Stimulated activated CD4-positive, alpha-beta T cell treated with anti-CD3 and anti-CD28 coated beads, Interleukin-15, amount 100 ng/mL, for 1 hour (primary cell): Measurements from ENCODE around the gene ACACB.
"Not testable (repeated sequence)": the region's sequence is repeated elsewhere in the genome, so short reads cannot be mapped to it uniquely, and the experiment has no call there.

ENCODE experiments used
- DNase-seq, 2 donors: peaks; one replicate each; pipeline ENCODE4 v3.0.0-alpha.2; 2020; ENCODE audit warnings: low read depth in 1 of 2, low spot score in 1 of 2

Gene ACACB

DNA sequence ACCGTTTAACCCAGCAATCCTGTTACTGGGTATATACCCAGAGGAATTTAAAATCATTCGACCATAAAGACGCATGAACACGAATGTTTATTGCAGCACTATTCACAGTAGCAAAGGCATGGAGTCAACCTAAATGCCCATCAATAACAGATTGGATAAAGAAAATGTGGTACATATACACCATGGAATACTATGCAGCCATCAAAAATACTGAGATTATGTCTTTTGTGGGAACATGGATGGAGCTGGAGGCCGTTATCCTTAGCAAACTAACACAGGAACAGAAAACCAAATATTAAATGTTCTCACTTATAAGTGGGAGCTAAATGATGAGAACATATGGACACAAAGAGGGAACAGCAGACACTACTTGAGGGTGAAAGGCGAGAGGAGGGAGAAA lies 56.4 kb downstream of the ACACB start:
- DNase-seq = not testable (repeated sequence)

DNA sequence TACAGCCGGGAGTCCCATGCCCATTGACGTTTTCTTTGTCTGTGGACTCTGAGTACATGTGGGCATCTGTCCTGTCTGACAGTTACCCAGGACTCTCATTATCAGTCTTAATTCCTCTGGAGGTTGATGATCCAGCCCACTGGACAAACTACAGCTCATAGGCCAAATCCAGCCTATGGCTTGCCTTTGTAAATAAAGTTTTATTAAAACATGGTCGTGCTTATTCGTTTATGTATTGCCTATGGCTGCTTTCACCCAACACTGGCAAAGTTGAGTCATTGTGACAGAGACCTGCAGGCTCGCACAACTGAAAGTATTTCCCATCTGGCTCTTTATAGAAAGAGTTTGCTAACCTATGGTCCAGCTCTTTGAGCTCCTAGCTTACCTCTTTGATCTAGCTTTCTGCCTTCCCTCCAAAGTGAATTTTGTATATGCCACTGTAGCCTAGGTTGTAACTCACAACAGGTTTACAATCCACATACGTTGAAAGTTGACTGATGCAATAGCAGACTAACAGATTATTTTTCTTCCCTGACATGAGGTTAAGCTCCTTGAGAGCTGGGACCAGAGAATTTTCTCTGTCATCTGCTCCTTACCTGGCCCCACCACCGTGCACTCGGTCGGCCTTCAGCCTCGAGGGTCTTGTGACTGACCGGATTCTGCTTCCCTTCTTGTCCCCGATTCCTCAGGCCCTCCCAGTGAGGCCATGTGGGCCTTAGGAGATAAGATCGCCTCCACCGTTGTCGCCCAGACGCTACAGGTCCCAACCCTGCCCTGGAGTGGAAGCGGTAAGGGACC lies 57.3 kb downstream of the ACACB start:
- no peak for DNase-seq

DNA sequence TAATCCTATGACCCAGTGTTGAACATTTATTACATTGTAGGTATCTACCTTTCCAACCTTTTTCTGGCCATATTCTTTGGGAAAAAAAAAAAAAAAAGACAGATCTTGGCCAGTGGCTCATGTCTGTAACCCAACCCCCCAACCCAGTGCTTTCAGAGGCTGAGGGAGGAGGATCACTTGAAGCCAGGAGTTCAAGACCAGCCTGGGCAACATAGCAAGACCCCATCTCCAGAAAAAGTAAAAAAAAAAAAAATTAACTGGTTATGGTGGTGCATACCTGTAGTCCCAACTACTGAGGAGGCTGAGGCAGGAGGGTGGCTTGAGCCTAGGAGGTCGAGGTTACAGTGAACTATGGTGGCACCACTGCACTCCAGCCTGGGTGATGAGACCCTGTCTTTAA lies 58.1 kb downstream of the ACACB start:
- no peak for DNase-seq

DNA sequence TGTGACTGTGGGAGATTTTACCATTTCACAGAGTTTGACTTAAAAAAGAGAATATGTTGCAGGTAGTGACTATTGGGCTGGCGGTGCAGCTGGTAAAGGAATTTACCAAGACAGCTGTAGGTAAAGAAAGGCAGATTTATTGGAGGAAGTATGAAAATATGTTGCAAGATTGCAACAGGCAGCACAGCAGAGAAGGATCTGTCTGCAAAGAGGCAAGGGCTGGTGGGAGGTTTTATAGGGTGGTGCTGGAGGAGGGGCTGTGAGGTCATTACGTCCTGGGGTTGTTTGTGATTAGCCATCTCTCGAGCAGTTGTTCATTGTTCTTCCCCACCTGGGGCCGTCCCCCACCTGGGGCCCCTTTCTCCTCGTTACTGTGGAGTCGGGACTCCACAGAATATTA lies 62.1 kb downstream of the ACACB start:
- no peak for DNase-seq

DNA sequence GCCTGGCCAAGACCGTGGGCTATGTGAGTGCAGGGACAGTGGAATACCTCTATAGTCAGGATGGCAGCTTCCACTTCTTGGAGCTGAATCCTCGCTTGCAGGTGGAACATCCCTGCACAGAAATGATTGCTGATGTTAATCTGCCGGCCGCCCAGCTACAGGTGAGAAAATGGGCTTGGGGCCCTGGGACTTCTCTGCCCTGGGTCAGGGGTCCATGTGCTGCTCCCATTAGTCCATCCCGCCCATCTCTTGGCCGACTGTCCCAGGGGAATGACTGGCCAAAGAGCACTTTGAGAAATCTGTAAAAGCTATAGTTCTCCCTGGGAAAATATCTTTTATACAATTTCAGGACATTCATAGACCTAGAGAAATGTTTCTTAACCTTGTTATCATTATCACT lies 63.5 kb downstream of the ACACB start:
- DNase-seq = no peak

DNA sequence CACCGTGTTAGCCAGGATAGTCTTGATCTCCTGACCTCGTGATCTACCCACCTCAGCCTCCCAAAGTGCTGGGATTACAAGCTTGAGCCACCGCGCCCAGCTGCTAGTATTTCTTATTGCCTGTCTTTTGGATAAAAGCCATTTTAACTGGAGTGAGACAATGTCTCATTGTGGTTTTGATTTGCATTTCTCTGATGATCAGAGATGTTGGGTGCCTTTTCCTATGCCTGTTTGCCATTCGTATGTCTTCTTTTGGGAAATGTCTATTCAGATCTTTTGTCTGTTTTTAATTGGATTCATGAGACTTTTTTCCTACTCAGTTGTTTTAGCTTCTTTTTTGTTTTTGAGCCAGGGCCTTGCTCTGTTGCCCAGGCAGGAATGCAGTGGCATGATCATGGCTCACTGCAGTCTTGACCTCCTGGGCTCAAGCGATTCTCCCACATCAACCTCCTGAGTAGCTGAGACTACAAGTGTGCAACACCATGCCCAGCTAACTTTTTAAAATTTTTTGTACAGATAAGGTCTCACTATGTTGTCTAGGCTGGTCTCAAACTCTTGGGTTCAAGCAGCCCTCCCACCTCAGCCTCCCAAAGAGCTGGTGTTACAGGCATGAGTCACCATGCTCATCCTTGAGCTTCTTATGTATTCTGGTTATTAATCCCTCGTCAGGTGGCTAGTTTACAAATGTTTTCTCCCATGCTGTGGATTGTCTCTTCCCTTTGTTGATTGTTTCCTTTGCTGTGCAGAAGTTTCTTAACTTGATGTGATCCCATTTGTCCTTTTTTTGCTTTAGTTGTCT lies 65.9 kb downstream of the ACACB start:
- no peak for DNase-seq

DNA sequence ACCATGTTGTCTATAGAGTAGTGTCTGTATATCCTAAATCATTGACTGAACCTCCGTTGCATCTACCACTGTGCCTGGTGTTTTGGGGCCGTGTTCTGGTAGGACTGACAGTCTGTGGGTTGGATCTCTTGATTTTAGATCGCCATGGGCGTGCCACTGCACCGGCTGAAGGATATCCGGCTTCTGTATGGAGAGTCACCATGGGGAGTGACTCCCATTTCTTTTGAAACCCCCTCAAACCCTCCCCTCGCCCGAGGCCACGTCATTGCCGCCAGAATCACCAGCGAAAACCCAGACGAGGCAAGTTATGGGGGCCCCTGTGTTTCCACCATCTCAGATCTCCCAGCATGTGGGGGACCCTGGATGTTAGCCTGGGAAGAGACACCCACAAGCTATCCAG lies 69.1 kb downstream of the ACACB start:
- no peak for DNase-seq

DNA sequence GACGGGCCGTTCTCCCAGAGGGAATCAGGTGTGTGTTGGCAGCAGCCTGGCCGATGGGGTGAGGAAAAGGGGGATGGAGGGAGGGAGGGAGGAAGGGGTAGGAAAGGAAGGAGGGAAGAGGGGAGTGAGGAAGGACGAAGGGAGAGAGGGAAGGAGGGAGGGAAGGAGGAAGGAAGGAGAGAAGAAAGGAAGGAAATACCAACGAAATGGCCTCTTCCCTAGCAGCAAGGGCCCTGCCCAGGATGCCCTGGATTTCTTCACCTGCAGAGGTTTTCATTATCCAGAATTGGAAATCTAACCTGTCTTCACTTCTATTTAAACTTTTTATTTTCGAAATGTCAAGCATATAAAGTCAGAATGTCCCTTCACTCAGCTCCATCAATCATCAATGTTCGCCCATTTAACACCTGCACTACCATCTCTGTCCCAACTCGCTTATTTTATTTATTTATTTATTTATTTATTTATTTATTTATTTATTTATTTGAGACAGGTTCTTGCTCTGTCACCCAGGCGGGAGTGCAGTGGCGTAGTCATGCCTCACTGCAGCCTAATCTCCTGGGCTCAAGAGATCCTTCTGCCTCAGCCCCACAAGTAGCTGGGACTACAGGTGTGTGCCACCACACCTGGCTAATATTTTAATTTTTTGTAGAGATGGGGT lies 70.7 kb downstream of the ACACB start:
- no peak for DNase-seq

DNA sequence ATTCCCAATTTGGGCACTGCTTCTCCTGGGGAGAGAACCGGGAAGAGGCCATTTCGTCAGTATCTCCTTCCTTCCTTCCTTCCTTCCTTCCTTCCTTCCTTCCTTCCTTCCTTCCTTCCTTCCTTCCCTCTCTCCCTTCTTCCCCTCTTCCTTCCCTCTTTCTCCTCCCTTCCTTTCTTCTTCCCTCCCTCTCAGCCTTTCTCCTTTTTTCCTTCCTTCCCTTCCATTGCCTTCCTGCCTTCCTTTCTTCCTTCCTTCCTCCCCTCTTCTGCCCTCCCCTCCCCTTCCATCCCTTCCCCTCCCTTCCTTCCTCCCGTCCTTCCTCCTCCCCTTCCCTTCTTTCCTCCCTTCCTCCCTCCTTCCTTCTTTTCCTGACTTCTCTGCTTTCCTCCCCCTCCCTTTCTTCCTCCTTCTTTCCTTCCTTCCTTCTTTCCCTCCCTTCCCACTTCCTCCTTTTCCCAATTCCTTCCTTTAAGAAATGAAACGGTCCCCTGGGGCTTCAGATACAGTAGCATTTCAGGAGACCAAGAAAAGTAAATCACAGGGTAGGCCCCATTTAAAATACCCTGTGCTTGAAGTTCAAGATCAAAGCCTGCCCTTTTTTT lies 71.8 kb downstream of the ACACB start:
- no peak for DNase-seq

DNA sequence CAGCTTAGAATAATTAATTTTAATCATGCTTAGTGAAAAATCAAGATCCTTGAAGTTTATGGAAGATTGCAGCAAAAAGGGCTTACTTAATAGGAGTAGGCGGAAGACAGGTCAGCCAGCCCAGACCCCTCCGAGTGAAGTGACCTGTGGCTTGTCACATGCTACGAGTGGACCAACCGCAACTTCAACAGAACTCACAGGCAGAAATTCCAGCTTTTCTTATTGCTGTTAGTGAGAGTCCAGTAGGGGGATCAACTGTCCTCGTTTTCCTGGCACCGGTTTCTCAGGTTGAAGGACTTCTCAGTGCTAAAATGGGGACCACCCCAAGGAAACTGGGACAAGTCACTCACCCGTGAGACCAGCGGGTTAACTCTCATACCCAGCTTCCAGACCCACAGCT lies 72.9 kb downstream of the ACACB start:
- DNase-seq = no peak

DNA sequence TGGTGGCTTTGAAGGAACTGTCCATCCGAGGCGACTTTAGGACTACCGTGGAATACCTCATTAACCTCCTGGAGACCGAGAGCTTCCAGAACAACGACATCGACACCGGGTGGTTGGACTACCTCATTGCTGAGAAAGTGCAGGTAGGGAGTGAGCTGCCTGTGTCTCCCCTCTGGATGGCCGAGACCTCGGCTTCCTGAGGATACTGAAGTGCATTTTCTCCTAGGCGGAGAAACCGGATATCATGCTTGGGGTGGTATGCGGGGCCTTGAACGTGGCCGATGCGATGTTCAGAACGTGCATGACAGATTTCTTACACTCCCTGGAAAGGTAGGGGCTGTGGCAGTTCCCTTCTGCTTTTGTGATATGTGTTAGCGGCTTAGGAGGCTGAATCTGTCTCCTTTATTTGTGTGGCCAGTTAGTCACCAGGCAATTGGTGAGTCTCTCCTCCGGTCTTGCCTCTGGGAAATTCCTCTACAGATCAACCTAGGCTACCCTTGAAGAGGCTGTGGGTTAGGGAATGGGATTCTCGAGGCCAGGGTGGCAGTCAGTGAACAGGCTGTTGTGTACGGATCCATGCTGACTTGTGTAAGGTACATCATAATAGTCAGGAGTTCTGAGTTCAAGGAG lies 75.3 kb downstream of the ACACB start:
- no peak for DNase-seq

DNA sequence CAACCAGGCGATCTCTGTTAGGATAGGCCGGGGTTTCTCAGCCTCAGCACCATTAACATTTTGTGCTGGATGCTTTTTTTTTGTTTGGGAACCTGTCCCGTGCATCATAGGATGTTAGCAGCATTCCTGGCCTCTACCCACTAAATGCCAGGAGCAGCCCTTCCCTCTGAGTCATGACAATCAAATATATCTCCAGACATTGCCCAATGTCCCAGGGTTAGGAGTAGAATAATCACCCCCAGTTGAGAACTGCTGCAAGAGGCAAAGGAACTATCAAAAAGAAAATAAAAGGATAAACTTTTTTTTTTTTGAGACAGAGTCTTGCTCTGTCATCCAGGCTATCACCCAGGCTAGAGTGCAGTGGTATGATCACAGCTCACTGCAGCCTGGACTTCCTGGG lies 76.0 kb downstream of the ACACB start:
- DNase-seq = no peak

DNA sequence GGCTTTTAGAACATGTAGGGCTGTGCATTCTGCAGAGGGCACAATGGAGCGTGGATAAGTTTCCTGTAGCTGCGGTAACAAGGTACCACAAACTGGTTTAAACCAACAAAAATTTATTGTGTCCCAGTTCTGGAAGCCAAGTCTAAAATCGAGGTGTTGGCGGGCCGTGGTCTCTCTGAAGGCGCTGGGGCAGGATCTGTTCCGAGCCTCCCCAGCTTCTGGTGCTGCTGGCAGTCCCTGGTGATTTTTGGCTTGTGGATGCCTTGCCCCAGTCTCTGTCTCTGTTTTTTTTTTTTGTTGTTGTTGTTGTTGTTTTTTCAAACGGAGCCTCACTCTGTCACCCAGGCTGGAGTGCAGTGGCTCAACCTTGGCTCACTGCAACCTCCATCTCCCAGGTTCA lies 77.5 kb downstream of the ACACB start:
- DNase-seq = no peak

DNA sequence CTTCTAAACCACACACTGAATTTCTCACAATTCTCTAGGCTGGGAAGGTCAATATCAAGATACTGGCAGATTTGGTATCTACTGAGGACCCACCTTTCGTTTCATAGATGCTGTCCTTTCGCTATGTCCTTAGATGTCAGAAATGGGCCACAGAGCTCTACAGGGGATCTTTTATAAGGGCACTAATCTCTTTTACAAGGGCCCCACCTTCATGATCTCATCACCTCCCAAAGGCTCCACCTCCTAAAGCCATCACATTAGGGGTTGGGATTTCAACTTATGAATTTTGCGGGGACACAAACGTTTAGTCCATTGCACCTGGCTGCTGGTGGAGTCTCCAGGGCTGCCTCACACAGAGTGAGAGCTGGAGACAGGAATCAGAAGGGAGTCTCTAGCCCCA lies 79.9 kb downstream of the ACACB start:
- no peak for DNase-seq

DNA sequence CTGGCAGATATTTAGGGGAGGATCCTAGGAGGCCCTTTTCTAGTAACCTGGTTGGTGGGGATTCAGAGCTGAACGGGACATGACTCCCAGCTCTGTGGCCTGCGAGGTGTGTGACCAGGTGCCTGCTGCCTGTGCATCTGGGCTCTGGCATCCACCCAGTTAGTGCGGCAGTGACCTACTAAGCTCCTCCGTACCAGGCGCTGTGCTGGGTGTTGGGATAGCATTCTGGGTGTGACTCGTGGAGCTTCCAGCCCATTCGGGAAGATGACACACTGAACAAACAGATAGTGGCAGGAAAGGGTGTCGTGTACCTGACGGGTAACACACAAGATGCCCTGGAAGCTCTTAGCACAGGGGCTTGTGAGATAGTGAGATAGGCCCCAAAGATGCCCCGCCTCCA lies 80.9 kb downstream of the ACACB start:
- no peak for DNase-seq

DNA sequence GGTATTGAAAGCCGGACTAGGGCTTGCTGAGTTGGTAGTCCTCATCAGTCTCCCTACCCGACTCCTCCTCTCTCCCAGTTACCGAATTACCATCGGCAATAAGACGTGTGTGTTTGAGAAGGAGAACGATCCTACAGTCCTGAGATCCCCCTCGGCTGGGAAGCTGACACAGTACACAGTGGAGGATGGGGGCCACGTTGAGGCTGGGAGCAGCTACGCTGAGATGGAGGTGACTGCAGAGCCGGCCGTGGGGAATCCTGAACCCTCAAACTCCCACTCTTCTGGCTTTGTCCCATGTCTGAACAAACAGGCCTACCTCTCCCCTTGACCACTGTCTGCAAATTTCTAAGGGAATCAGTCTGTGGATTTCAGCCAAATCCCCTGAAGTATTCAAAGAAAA lies 82.9 kb downstream of the ACACB start:
- no peak for DNase-seq

DNA sequence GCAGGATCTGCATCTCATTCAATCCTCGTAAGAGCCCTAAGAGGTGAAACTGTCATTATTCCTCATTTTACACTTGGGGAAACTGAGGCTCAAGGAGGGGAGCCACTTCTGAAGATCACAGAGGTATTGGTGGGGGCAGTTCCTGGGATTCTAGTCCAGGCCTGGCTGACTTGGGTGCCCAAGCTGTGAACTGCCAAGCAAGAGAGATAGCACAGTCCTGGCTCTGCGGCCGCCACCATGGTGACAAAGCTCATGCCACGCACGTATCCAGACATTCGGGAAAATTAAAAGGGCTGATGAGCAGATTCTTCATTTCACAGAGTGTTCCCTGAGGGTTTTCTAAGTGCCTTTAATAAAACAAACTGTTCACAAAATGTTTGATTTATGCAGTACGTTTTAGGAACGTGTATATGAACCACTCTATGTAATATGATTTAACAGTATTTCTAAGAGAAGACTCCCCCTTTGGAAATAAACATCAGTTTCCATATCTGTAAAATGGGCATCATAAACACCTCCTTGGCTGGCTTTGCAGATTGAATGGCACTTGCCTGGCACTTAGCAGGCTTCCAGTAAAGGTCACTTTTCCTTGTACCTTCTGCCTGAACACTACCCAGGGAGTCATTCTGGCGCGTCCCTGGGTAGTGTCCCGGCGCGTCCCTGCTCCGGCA lies 84.6 kb downstream of the ACACB start:
- DNase-seq = no peak

DNA sequence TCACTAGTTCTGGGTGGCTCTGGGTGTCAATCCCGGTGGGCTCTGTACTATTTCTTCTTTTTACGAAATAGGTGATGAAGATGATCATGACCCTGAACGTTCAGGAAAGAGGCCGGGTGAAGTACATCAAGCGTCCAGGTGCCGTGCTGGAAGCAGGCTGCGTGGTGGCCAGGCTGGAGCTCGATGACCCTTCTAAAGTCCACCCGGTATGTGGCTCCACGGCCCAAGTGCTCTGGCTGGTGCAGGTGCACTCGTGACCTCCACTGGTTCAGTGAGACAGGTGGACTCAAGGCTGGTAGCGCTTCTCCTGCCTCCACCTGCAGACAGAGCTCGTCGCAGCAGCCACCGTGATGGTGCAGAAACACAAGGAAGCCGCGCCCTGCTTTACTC lies 85.1 kb downstream of the ACACB start:
- no peak for DNase-seq

DNA sequence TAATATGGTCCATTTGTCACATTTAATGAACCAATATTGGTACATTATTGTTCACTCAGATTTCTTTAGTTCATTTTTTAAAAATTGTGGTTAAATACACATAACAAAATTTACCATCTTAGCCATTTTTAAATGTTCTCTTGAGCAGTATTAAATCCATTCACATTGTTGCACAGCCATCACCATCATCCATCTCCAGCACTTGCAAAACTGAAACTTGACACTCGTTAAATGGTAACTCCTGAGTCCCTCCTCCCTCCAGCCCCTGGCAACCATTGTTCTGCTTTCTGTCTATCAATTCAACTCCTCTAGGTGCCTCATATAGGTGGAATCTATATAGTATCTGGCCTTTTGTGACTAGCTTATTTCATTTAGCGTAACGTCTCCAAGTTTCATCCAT lies 86.4 kb downstream of the ACACB start:
- DNase-seq = no peak

DNA sequence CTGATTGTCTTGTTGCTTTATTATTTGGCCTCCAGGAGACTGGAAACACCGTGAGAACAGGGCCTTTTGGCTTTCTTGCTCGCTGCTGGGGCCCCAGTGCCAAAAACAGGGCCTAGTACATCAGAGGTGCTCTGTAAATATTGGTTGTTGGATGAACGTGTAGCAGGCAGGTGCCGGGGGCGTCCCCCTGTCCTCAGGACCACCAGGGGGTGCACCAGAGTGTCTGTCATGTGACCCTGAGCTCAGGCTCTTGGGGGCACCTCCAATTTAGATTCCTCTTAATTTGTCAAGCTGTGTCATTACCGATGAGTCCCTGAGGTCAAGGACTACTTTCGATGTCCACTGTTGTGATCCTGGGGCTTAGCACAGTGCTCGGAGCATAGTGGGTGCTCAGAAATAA lies 87.1 kb downstream of the ACACB start:
- DNase-seq = no peak

DNA sequence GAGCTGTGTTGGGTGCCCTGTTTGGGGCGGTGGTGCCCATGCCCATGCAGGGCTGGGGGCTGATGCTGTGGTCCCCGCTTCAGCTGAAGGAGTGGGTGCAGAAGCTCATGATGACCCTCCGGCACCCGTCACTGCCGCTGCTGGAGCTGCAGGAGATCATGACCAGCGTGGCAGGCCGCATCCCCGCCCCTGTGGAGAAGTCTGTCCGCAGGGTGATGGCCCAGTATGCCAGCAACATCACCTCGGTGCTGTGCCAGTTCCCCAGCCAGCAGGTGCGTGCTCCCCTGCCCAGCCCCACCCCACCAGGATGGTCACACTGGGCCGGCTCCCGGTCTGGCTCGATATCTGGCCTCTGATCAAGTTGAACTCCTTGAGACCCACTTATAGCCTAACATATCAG lies 92.7 kb downstream of the ACACB start:
- no peak for DNase-seq
